Stimulated activated CD4-positive, alpha-beta T cell treated with anti-CD3 and anti-CD28 coated beads, Interleukin-15, amount 100 ng/mL, for 1 hour (primary cell): ENCODE data around the gene SLC24A3.

Experiments
- DNase-seq, 2 donors: peaks; one replicate each; pipeline ENCODE4 v3.0.0-alpha.2; 2020; ENCODE audit warnings: low read depth in 1 of 2, low spot score in 1 of 2

The SLC24A3 gene

GRCh38 chr20:19528286-19529030 is 316.0 kb downstream of the SLC24A3 start:
- no peak for DNase-seq

DNA sequence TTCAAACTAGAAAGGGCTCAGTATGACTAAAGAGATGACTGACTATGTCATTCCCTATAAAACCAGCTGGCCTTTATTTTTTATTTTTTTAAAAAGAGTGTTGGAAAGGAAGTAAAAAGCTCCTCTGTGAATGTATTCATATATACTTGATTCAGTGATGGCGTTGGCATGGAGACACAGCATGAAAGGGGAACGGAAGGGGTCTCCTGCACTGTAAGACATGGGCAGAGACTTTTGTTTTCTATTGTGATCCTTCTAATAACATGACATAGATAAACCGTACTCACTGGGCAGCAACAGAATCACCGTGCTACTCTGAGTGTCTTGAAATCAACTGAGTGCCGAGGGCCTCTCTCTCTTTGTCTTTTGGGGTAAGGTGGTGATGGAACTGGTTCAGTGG is 317.6 kb downstream of the SLC24A3 start:
- DNase-seq = no peak

DNA sequence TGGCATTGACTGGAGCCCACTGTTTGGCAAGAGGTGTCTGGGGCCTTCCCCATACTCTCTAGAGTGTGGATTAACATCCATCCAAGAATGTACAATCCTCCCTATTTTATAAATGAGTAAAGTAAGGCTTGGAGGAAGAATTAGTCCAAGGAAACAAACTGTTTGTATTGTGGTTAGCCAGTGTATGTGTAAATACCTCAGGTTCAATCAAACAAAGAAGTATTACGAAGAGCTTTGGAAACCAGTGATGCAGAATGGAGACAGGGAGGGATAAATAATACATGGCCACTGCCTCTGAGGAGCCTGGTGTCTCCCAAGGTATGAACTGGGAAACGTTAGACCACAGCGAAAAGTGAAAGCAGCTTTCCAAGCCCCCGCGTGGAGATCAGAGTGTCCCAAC is 319.0 kb downstream of the SLC24A3 start:
- DNase-seq = no peak

GRCh38 chr20:19538556-19538955 is 326.1 kb downstream of the SLC24A3 start:
- no peak for DNase-seq

GRCh38 chr20:19539191-19539590 is 326.7 kb downstream of the SLC24A3 start:
- no peak for DNase-seq

DNA sequence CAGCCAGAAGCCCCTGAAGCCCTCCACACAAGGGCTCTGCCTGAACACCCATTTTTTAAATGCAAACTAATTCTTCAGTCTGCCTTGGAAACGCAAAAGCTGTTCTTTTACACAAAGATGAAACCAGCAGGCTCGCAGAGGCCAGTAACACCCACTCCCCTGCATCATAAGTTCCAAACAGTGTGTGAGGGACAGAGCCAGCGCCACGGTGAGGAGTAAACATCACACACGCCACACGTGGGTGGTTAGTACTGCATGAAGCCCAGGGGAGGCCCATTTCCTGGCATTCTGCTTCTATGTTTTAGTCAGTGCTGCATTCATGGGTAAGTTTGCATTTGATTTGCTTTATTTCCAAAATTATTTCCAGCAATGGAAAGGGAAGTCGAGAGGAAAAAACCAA is 327.9 kb downstream of the SLC24A3 start:
- DNase-seq = no peak

- DNase-seq = no peak
Measured at GRCh38 chr20:19543101-19543500, 330.7 kb downstream of the SLC24A3 start.

- no peak for DNase-seq
Measured at GRCh38 chr20:19544684-19545083, 332.2 kb downstream of the SLC24A3 start.

DNA sequence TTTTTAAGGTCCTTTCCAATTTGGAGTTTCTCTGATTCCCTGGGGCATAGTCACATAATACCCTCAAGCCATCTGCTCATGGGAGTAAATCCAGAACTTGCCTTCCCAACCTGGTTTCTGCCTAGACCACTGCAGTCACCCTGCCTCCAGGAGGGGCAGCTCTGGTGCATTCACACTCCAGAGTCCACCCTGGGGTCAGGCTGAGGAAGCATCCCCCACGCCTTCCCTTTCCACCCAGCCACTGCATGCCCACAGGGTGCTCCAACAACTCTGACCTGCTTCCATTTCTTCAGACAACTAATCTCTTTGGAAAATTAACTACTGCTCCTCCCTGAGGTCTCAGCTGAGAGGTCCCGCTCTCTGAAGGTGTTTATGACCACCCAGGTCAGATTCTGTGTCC is 334.2 kb downstream of the SLC24A3 start:
- no peak for DNase-seq

GRCh38 chr20:19547547-19547946 is 335.1 kb downstream of the SLC24A3 start:
- no peak for DNase-seq

GRCh38 chr20:19549896-19550295 is 337.5 kb downstream of the SLC24A3 start:
- DNase-seq = no peak

GRCh38 chr20:19552221-19553180 is 340.1 kb downstream of the SLC24A3 start:
- DNase-seq = no peak

- no peak for DNase-seq
Measured at GRCh38 chr20:19554666-19555065, 342.2 kb downstream of the SLC24A3 start.

- DNase-seq = no peak
Measured at GRCh38 chr20:19555726-19556125, 343.3 kb downstream of the SLC24A3 start.

DNA sequence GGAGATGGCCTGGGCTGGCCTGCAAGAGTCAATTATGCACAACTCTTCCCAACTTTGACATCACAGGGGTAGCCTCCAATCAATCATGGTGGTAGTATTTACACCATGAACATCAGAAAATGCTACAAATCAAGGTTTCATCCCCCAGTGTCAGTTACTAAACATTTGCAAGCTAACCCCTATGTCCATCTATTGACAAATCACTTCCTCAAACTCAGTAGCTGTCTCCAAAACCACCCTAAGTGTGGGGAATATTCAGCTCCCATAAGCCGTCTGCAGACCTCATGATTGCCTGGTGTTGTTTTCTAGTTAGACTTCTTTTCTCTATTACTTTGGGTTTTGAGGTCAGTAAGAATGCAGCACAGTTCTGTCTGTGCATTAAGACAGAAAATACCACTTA is 344.8 kb downstream of the SLC24A3 start:
- no peak for DNase-seq

DNA sequence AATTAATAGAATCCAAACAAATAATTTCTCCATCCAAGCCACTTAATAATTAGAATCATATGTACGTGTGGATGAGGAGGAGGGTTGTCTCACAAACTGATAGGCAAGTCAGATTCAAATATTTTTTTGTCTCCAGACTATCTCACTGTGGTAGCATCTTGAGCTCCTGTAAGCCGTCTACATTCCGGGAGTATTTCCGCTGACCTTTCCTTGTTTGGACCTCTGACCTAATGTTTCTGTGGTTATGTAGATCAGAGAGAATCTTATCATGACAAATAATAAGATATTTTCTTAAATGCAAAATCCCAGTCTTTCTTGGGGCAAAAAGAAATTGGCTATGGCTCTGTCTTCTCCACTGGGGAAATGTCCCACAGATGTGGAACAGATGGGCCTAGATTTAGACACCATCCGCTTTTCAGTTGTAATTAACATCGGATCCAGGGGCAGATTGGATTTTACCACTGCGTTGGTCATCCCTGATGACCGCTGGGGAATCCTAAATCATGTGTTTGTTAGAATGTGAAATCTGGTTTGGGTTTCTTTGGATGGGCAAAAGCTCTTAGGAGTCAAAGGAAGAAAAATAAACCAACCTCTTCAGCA is 348.5 kb downstream of the SLC24A3 start:
- no peak for DNase-seq

DNA sequence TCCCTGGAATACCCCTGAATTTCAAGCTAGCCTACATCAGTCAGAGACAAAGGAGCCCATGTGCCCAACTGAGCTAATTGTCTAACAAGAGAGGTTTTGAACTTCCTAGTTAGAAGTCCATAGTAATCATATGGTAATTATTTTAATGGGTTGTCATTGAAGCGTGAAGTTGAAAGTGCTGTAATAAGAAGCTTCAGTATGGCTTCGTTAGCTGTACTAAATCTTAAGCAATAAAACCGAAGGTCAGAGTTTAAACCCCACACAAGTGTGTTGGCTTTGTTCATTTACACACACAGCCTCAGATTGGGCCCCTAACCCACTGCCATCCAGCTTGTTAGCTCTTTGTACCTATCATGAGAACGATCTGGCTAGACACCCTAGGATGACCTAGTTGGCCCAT is 350.0 kb downstream of the SLC24A3 start:
- DNase-seq = no peak

DNA sequence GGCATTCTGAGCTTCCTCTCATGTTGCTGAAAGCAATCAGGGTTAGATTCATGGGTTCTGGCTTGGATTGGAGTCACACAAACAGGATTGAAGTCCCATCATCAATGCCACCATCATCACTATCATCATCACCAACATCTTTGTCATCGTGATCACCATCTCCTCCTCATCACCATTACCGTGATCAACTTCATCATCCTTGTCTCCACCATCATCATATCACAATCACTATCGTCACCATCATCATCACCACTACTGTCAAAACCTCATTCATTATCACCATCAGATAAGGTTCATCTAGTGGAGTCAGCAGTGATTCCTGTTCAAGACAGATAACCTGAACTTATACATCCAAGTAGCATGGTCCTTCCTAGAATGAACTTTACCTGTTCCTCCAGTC is 351.8 kb downstream of the SLC24A3 start:
- DNase-seq = no peak

DNA sequence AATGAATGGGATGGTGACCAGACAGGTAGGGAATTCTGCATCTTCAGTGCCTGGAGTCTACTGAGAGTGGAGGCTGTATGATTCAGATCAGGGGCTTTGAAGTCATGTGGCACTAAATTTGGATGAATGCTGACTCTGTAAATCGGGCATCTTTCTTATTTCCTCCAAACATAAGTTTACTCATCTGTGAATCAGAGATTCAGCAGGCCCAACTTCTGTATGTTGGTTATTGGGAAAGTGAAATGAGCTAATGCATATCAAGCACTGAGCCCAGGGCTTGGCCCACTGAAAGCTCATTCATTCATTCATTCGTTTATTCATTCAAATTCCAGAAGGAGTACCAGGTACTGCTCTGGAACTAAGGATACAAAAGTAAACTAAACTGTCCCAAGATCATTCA is 353.3 kb downstream of the SLC24A3 start:
- no peak for DNase-seq

DNA sequence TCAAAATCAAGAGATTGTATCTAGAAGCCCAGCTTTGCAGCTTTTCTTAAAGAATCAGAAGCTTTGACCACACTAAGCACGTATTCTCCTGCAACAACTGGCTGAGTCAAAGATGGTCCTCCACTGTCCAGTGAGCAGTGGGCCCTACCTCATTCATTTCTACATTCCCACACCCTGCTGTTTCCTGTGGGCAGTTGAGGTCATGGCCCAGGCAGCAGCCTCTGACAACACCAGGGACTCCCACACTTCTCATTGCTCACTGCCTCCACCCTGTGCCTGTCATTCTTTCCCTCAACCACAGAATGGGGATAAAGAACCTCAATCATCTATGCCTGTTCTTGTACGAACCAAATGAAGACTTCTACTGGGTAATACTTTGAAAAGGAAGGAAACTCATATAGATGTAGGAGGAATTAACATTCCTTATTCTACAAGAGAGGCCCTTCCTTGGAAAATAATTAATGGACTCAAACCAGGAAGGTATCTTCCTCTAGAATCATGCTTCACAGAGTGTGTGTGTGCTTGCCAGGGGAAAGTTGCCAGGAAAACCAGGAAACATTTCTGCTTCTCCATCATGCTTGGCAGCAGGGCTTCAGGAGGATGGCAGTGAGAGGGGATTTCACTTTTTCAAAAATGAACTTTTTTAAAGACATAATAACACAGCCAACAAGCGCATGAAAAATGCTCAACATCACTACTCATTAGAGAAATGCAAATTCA is 353.9 kb downstream of the SLC24A3 start:
- no peak for DNase-seq

- DNase-seq = no peak
Measured at GRCh38 chr20:19568128-19568527, 355.7 kb downstream of the SLC24A3 start.
